Measurements from ENCODE around the gene ZNF496.
"Not testable (repeated sequence)": the region's sequence is repeated elsewhere in the genome, so short reads cannot be mapped to it uniquely, and the experiment has no call there.

Gene ZNF496

DNA sequence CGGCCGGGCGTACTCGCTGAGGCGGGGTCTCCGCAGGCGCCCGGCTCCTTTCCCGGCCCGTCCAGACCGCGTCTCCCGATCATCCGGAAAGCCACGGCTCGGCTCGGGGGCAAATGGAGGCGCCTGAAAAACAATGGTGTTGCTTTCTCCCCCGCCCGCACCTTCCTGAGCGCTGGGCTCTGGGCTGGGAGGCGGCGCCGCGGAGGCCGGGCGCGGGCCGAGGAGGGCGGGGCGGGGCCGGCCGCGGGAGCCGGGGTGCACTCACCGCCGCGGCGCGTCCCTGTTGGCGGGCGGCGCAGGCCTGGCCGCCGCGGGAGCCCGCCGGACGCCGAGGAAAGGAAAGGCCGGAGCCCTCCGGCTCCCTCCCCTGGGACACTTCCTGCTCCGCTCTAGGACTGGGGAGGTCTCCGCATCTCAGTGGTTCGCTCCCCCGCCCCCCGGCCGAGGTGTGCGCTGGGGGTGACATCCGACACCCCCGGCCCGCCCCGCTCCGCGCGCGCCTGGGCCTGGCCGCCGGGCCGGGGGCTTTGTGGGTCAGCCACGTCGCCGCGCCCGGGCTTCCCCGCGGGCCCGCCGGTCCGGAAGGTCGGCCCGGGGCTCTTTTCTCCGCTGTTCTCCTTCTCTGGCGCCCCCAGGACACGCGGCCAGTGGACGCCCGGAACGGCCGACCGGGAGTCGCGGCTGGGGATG, at the start of gene ZNF496:
Gene ZNF496, minus strand, starts transcription at position 343 of the 690 bp plus-strand sequence. CDS start 2,289 bp downstream, outside the sequence.
- DNase-seq (ENCODE audit: low spot score): no peak

DNA sequence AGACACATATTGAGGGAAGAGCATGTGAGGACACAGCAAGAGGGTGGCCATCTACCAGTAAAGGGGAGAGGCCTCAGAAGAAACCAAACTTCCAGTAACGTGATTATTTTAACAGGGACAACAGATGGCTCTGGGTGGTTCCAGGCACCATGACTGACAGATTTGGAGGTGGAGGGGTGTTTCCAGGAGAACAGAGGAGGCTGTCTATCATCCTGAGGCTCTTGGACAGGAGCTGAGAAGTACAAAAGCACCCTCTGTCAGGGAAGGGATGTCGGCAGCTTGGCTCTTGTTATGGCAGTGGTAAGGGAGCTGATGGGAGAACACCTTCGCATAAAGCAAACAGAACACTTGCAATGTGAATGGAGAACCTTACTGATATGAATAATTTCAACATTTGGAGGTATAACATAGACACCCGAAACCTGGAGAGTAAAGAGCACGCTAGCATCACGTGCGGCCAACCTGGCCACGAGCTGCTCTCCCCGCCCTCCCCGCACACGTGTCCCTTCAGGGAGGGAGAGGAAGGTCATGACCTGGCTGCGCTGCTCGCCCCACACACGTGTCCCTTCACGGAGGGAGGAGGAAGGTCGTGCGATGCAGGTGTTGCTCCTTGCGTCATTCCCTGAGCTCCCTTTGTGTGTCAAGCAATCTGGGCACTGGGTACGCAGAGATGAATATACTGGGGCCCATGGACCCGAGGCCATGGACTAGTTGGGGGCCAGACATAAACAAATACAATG, 46.8 kb upstream of the ZNF496 start:
- DNase-seq (ENCODE audit: low spot score): no peak

DNA sequence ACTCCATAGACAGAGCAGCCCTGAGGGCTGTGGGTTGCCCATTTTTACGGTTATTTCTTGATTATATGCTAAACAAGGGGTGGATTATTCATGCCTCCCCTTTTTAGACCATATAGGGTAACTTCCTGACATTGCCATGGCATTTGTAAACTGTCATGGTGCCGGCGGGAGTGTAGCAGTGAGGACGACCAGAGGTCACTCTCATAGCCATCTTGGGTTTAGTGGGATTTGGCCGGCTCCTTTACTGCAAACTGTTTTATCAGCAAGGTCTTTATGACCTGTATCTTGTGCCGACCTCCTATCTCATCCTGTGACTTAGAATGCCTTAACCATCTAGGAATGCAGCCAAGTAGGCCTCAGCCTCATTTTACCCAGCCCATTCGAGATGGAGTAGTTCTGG, 46.0 kb upstream of the ZNF496 start:
- not testable (repeated sequence) for DNase-seq (ENCODE audit: low spot score)

DNA sequence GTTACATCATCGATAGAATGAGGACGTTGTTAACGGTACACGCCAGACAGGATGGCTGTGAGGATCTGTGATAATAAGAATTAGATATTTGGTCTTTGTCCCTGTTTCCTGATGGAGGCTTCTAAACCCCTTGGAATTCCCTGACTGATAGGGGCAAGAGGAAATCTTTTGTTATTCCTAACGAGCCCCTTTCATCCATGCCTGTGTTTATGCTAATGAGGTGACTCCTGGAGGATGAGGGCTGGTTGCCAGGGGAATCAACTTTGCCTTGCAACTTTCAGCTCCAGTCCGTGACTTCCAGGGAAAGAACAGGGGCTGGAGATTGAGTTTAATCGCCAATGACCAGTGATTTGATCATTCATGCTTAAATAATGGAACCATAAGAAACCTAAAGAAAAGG, 45.0 kb upstream of the ZNF496 start:
- no peak for DNase-seq (ENCODE audit: low spot score)

DNA sequence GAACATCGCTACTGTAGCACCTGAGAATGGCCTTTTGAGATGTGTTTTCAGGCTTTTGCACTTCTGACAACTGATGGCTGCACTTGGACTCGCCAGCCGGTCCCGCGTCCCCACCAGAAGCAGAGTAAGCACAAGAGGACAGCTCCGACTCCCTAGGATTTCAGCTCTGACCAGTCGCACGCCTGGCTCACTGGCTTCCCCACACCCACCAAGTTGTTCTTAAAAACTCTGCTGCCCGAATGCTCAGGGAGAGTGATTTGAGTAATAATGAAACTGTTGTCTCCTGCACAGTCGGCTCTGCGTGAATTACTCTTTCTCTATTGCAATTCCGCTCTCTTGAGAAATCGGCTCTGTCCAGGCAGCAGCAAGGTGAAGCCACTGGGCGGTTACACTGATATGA, 44.1 kb upstream of the ZNF496 start:
- DNase-seq (ENCODE audit: low spot score): no peak

DNA sequence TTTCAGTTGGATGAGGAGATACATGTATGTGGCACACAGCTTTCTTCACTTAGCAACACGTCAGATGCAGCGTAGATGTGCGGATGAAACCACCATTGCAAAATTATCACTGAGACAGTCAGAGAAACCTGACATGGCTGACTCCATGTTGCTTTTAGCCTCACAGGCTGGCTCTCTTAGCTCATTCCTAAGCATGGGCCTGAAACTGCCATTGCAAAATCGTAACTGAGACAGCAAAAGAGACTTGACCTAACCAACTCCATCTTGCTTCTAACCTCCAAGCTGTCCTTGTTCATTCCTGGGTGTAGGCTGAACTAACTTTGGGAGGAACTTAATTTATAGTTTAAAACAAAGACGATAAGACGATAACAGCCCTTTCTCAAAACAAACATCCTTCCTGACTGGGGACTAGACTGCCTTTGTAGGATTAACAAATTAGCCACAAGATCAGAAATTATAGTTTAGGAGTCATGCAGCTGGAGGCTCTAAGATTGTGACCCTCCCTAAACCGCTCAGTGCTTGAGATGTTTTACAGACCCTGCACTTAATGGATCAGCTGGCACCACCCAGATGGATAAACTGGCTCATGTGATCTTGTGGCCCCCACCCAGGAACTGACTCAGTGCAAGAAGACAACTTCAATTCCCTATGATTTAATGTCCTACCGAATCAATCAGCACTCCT, 43.1 kb upstream of the ZNF496 start:
- DNase-seq (ENCODE audit: low spot score): not testable (repeated sequence)

DNA sequence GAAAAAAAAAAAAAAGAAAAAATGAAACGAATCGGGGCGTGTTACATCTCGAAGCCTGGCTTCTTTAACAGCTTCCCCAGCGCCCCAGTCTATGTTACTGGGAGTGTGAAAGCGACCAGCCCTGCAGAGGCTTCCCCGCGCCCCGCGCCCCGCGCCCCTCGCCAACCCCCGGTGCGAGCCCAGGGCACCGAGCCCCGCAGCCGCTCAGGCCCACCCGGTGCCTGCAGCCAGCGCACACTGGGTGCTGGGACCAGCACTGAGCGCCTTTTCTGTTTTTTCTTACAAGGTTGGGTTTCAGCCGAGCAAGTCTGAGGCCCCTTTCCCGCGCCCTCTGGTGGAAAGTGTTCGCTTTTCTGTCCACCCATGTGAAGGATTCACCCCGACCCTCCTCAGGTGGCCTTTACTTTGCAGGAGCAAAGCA, 42.1 kb upstream of the ZNF496 start:
- no peak for DNase-seq (ENCODE audit: low spot score)

DNA sequence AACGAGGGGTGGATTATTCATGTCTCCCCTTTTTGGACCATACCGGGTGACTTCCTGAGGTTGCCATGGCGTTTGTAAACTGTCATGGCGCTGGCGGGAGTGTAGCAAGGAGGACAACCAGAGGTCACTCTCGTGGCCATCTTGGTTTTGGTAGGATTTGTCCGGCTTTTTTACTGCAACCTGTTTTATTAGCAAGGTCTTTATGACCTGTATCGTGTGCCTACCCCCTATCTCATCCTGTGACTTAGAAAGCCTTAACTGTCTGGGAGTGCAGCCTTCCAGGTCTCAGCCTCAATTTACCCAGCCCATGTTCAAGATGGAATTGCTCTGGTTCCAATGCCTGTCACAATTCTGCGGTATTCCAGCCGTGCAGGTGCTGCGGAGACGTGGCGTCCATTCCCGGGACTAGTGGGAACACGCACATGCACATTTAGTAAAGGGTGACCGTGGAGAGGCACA, 40.2 kb upstream of the ZNF496 start:
- DNase-seq (ENCODE audit: low spot score): no peak

DNA sequence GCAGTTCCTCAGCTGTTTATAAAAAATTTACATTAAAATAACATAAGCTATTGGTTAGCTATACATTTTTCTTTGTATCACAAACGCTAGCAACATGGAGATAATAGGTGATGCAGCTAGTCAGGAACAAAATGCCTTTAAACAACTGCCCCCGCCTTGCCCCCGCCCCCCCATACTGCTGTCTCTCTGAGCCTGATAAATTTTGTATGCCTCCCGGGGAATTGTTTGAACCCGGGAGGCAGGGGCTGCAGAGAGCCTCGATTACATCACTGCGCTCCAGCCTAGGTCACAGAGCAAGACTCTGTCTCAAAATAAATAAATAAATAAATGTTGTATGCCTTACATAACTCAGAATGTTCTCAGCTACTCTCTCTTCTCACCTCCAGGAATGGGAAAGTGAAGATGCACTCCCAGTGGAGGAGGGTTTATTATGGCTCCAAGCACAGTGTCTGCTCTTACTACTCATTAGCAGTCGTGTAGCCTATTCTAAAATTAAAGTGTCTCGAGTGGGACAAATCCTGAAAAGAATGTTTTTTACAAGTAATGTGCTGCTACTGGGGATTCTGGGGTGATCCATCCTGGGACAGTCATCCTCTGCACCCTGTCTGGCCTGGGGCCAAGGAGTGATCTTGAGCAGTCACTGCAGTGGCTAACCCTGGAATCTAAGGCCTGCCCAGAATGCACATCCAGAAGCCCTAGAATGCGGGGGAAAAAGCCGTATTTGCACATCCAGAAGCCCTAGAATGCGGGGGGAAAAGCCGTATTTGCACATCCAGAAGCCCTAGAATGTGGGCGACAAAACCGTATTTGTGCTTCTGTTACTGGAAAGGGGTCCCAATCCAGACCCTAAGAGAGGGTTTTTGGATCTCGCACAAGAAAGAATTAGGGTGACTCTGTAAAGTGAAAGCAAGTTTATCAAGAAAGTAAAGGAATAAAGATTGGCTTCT, 39.4 kb upstream of the ZNF496 start:
- no peak for DNase-seq (ENCODE audit: low spot score)

DNA sequence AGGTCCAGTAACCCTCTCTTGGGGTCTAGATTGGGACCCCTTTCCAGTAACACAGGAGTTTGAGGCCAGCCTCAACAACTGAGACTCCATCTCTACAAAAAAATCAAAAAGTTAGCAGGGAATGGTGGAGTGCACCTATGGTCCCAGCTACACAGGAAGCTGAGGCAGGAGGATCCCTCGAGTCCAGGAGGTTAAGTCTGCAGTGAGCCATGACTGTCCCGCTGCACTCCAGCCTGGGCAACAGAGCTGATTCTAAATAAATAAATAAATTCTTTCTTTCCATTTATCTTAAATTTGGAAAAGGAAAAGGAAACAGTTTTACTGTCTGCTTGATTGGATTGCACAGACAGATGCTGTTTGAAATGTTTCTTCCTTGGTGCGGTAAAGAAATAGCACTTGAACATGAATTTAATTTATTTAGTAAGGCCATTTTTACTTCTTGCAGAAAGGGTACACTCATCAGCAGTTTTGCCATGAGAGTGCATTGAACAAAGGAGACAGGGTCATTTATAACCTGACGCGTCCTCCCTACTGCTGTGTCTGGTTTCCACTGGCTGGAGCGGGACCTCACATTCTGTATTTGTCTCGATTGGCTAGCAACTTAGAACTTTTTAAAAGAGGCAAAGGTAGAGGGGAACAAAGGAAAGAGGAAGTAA, 37.0 kb upstream of the ZNF496 start:
- no peak for DNase-seq (ENCODE audit: low spot score)

DNA sequence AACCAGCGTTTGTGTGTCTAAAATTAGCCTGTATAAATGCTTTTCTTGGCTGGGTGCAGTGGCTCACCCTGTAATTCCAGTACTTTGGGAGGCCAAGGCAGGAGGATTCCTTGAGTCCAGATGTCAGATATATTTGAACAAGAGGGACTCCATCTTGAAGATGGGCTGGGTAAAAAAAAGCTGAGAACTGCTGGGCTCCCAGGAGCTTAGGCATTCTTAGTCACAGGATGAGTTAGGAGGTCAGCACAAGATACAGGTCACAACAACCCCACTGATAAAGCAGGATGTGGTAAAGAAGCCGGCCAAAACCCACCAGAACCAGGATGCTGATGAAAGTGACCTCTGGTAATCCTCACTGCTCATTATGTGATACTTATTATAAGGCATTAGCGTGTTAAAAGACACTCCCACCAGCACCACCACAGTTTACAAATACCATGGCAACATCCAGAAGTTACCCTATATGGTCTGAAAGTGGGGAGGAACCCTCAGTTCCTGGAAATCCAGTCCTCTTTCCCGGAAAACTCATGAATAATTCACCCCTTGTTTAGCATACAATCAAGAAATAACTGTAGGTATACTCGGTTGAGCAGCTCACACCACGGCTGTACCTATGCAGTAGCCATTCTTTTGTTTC, 36.2 kb upstream of the ZNF496 start:
- DNase-seq (ENCODE audit: low spot score): no peak

DNA sequence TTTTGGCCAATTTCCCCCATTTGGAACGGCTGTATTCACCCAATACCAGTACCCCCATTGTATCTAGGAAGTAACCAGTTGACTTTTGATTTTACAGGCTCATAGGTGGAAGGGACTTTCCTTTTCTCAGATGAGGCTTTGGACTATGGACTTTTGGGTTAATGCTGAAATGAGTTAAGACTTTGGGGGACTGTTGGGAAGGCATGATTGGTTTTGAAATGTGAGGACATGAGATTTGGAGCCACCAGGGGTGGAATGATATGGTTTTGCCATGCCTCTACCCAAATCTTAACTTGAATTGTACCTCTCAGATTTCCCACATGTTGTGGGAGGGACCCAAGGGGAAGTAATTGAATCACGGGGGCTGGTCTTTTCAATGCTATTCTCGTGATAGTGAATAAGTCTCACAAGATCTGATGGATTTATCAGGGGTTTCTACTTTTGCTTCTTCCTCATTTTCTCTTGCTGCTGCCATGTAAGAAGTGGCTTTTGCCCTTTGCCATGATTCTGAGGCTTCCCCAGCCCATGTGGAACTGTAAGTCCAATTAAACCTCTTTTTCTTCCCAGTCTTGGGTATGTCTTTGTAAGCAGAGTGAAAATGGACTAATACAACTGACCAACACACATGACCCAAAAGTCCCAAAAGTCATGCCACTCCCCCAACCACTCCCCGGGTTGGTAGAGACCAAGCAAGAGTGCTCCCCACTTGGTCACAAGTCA, 35.4 kb upstream of the ZNF496 start:
- DNase-seq (ENCODE audit: low spot score): no peak

DNA sequence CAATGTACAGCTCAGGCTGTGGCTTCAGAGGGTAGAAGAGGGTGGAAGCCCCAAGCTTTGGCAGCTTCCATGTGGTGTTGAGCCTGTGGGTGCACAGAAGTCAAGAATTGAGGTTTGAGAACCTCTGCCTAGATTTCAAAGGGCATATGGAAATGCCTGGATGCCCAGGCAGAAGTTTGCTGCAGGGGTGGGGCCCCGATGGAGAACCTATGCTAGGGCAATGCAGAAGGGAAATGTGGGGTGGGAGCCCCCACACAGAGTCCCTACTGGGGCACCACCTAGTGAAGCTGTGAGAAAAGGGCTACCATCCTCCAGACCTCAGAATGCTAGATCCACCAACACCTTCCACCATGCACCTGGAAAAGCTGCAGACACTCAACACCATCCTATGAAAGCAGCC, 34.7 kb upstream of the ZNF496 start:
- DNase-seq (ENCODE audit: low spot score): not testable (repeated sequence)

DNA sequence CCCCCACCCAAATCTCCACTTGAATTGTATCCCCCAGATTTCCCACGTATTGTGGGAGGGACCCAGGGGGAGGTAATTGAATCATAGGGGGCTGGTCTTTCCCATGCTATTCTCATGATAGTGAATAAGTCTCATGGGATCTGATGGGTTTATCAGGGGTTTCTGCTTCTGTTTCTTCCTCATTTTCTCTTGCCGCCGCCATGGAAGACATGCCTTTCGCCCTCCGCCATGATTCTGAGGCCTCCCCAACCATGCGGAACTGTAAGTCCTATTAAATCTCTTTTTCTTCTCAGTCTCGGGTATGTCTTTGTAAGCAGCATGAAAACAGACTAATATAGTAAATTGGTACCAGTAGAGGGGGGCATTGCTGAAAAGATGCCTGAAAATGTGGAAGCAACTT, 33.4 kb upstream of the ZNF496 start:
- no peak for DNase-seq (ENCODE audit: low spot score)

DNA sequence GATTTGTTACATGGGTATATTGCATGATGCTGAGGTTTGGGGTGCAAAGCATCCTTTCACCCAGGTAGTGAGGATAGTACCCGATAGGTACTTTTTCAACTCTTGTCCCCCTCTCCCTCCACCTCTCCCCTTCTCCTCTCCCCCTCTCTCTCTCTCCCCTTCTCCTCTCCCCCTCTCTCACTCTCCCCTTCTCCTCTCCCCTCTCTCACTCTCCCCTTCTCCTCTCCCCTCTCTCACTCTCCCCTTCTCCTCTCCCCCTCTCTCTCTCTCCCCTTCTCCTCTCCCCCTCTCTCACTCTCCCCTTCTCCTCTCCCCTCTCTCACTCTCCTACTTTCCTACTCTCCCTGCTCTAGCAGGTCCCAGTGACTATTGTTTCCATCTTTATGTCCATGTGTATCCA, 31.3 kb upstream of the ZNF496 start:
- DNase-seq (ENCODE audit: low spot score): not testable (repeated sequence)

DNA sequence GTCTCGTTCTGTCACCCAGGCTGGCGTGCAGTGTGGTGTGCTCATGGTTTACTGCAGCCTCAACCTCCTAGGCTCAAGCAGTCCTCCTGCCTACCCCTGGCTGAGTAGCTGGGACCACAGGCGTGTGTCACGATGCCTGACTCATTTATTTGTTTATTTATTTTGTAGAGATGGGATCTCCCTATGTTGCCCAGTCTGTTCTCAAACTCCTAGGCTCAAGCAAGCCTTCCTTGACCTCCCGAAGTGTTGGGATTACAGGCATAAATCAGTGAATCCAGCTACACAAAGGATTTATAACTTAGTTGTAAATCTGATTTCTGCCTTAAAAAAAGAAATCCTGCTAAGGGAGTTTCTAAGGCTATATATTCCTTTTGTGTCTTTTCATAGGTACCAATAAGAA, 30.5 kb upstream of the ZNF496 start:
- no peak for DNase-seq (ENCODE audit: low spot score)

DNA sequence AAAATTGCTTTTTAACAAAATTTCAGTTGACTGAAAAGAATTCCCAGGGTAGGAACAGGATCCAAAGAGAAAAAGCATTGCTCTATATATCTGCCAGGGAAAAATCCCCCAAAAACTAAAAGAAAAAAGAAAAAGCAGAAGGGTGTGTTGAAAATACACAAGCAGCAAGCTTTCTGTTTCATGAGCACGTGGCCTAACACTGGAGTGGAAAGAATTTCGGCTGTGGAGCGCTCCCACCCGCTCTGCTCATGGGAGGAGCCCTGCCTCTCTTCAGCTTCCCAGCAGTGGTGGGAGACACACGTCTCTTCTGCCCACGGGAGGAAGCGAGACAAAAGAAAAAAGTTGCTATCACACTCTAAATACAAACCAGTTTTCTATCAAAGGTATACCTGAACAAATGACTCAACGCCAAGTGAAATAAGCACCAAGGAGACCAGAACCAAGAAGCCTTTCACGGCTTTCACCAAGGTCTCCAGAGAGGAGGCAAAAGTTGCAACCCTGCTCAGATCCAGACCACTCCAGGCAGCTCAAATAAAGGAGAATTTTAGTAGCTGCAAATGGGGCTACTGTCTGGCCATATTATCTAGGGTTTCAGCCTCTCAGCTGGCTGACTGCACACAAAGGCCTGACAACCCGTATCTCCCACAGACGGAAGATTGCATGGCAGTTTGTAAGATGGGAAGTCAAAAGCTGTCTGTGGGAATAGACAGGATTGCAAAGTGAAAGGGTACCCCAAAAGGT, 29.5 kb upstream of the ZNF496 start:
- no peak for DNase-seq (ENCODE audit: low spot score)

DNA sequence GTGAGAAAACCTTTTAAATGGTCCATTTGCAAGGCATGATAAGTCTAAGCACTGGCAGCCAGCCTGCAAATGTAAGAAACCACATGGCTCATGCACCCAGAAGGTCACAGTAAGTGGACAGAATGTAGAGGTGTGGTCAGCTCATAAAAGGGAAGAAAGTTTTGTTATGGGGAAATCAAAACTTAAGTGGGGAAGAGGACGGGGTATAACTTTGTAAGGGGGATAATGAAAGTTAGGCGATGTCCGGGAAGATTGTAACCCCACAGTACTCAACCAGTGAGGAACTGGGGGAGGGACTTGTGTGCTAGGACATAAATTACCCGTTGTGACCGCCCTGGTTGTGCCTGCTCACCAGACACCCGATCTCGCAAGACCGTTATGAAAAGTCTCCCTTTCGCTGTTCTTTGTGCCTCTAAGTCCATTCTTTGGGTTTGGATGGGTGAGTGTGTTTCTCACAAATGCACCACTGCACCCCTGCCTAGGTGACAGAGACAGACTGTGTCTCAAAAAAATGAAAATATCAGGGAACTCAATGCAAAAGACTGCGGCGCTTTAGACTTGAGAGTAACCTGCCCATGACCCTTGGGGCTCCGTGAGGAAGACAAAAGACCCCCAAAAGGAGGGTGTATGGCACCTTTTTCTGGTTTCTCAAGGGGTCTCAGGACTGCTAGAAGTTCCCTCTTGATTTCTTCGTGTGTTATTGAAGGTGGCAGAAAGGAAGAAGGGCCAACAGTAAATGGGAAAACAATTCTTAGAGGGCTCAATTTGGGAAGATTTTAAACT, 28.6 kb upstream of the ZNF496 start:
- DNase-seq (ENCODE audit: low spot score): no peak

DNA sequence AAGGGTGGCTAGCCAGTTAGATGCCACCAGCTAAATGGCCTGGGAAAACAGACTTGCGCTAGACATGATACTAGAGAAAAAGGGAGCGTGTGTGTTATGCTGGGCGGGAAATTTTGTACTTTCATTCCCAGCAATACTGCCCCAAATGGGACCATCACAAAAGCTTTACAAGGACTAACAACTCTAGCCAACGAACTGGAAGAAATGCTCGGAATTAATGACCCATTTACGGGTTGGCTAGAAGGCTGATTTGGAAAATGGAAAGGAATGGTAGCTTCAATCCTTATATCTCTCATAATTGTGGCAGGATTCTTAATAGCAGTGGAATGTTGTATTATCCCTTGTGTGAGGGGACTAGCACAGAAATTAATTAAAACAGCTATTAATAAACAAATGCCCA, 27.9 kb upstream of the ZNF496 start:
- DNase-seq (ENCODE audit: low spot score): no peak

All from hematopoietic multipotent progenitor cell treated with erythropoietin and hydrocortisone succinate and interleukin-3 and kit ligand, for 17 days (in vitro differentiated cells).